Right lobe of liver (tissue), 6 donors: ENCODE data around the gene AIF1L. TPM values are rescaled to one million over a fixed set of nuclear protein-coding genes. Genes with fewer than 3 reads are reported as not detected.
"Not testable (repeated sequence)": the region's sequence is repeated elsewhere in the genome, so short reads cannot be mapped to it uniquely, and the experiment has no call there.

Source experiments
- ATAC-seq, 4 donors: fragments of 200-7000 bp; cut with Tn5 transposase; one replicate each; pipeline ENCODE4 v1.9.1; 2020; ENCODE audit warnings: mild to moderate bottlenecking in 4 of 4, moderate library complexity in 4 of 4
- DNase-seq, 3 donors: peaks; one replicate each; pipeline ENCODE4 v3.0.0-alpha.2; 2020
- H3K27ac ChIP-seq, 3 donors: fragments of 200-600 bp; one replicate each; pipeline ENCODE4 v1.8.0; 2022
- H3K27me3 ChIP-seq, 2 donors: fragments of 200-600 bp; one replicate each; pipeline ENCODE4 v1.8.0; 2022
- H3K36me3 ChIP-seq, 4 donors: fragments of 200-600 bp; sonication (generic) in 1 of 4; one replicate each; pipeline versions ENCODE4 v1.5.1 to v1.8.0; 2017 to 2022; ENCODE audit warnings: control low read depth in 1 of 4
- H3K4me1 ChIP-seq, 4 donors: fragments of 200-600 bp; sonication (generic) in 1 of 4; one replicate each; pipeline versions ENCODE4 v1.5.1 to v1.8.0; 2017 to 2022; ENCODE audit warnings: control low read depth in 1 of 4
- H3K4me3 ChIP-seq, 3 donors: fragments of 200-600 bp; one replicate each; pipeline ENCODE4 v1.8.0; 2022
- H3K9me3 ChIP-seq, 4 donors: fragments of 200-600 bp; sonication (generic) in 1 of 4; one replicate each; pipeline versions ENCODE4 v1.5.1 to v1.8.0; 2017 to 2022; ENCODE audit warnings: control low read depth in 1 of 4
- CTCF ChIP-seq, 4 donors: fragments of 200-600 bp in 3 of 4; fragments of 450-650 bp in 1 of 4; IDR thresholded peaks; one replicate each; pipeline versions ENCODE4 v1.5.1 to v1.8.0; 2016 to 2022; ENCODE audit warnings: antibody characterized with exemption in 4 of 4, mild to moderate bottlenecking in 2 of 4
- POLR2A ChIP-seq: fragments of 450-650 bp; IDR thresholded peaks from one replicate; pipeline ENCODE4 v1.6.1; 2017; ENCODE audit warnings: antibody characterized with exemption, mild to moderate bottlenecking
- WGBS: methylation state at CpG from one replicate; pipeline ENCODE4 v1.1.6; 2018; ENCODE audit warnings: low coverage, low lambda C conversion rate; ENCODE audit not compliant: insufficient coverage; ENCODE audit errors: missing lambda C conversion rate; 5-methylcytosine and 5-hydroxymethylcytosine counted together
- intact Hi-C, 2 donors: fragments of 100-400 bp; cut with DNase I; formaldehyde crosslinking; loops; one replicate each; pipeline versions ENCODE4 v1.11.2 to v1.14.1; 2022
- total RNA-seq, 6 experiments: library from RNA; depleted of rRNA in 2 of 6; stranded (reverse); fragments of >200 nt in 2 of 6; fragmentation: NEBNext Ultra II Directional in 3 of 6; extraction: Animal tissue kit (Norgen Biotek cat#: 25700) in 3 of 6; gene quantifications; one replicate each; pipeline versions ENCODE4 v1.1.0 to v1.2.4, GENCODE V29; 2016 to 2023
- donor health status: DM: no; HTN: yes; CAD: no.
- donor health status: DM: no; HTN: no; CAD: no.
- donor health status: DM: no; HTN: no; CAD: no.
- donor health status: DM: no; HTN: yes; CAD: no.
- donor health status: DM: no; HTN: yes; CAD: no.

Gene AIF1L
- total RNA-seq, 6 experiments from 2014 or later: 0.33 to 1.4 (median 0.49) TPM

GRCh38 chr9:131097126-131097947, 1.0 kb downstream of the AIF1L start:
- peak in 1 of 4 donors; percentile 9 for ATAC-seq
- H3K9me3 ChIP-seq: no peaks in the 10 kb centered on the region
- WGBS: 28% methylated on average over 16 of the region's 19 CpGs
- H3K36me3 ChIP-seq: no peaks in the 10 kb centered on the region
- H3K27me3 ChIP-seq: peaks cover 0 to 4% of the 10 kb centered on the region in 2 donors
- H3K4me1 ChIP-seq: peaks cover 0 to 7% (median 0%) of the 10 kb centered on the region in 4 donors
- no peak overlapping the region for H3K4me3 ChIP-seq
- no peak for DNase-seq
- TF ChIP-seq CTCF (IDR thresholded peaks at IDR 0.05) (no peak), POLR2A (no peak)
- intact Hi-C loops: no loop called here
- H3K27ac ChIP-seq: no peak overlapping the region

- Histone ChIP-seq H3K27ac (no peak overlapping the region), H3K4me3 (no peak overlapping the region), H3K4me1 (peaks cover 0 to 7% (median 0%) of the 10 kb centered on the region in 4 donors), H3K9me3 (no peaks in the 10 kb centered on the region), H3K36me3 (no peaks in the 10 kb centered on the region), H3K27me3 (peaks cover 0 to 4% of the 10 kb centered on the region in 2 donors)
- 100% methylated on average over 1 of the region's 8 CpGs for WGBS
- ATAC-seq (no peak), DNase-seq (no peak)
- TF ChIP-seq CTCF (IDR thresholded peaks at IDR 0.05) (no peak), POLR2A (no peak)
- intact Hi-C loops: no loop called here
Observed at GRCh38 chr9:131097948-131098278, 1.6 kb downstream of the AIF1L start.

- Histone ChIP-seq H3K36me3 (no peaks in the 10 kb centered on the region), H3K27ac (no peak overlapping the region), H3K4me3 (no peak overlapping the region), H3K27me3 (peaks cover 0 to 4% of the 10 kb centered on the region in 2 donors), H3K4me1 (peaks cover 0 to 7% (median 0%) of the 10 kb centered on the region in 4 donors), H3K9me3 (no peaks in the 10 kb centered on the region)
- intact Hi-C loops: no loop called here
- TF ChIP-seq CTCF (IDR thresholded peaks at IDR 0.05) (no peak), POLR2A (no peak)
- WGBS: 85% methylated on average over 5 of the region's 13 CpGs
- ATAC-seq (no peak), DNase-seq (no peak)
Observed at GRCh38 chr9:131098391-131099101, 2.2 kb downstream of the AIF1L start.

- ATAC-seq: no peak
- Histone ChIP-seq H3K27me3 (peaks cover 0 to 4% of the 10 kb centered on the region in 2 donors), H3K9me3 (no peaks in the 10 kb centered on the region), H3K4me1 (peaks cover 0 to 7% (median 0%) of the 10 kb centered on the region in 4 donors), H3K4me3 (no peak overlapping the region), H3K27ac (no peak overlapping the region), H3K36me3 (no peaks in the 10 kb centered on the region)
- intact Hi-C loops: no loop called here
- TF ChIP-seq POLR2A (no peak), CTCF (IDR thresholded peaks at IDR 0.05) (no peak)
- DNase-seq: no peak
- WGBS: 63% methylated on average over 2 of the region's 8 CpGs
Observed at GRCh38 chr9:131099102-131099606, 2.8 kb downstream of the AIF1L start.

GRCh38 chr9:131099845-131100244, 3.5 kb downstream of the AIF1L start:
- H3K27ac ChIP-seq, intact Hi-C loops, H3K4me1 ChIP-seq, H3K9me3 ChIP-seq, H3K4me3 ChIP-seq, ATAC-seq, H3K36me3 ChIP-seq, DNase-seq, H3K27me3 ChIP-seq: not testable (repeated sequence)
- 94% methylated on average over 5 of the region's 8 CpGs for WGBS
